GM23338 (cell line): Measurements from ENCODE around the gene TFAP2A. TPM values are rescaled to one million over a fixed set of nuclear protein-coding genes. Genes with fewer than 3 reads are reported as not detected.
A peak's percentile ranks its signal among the peaks of the same experiment; 100 is the strongest.

Experiments
- ATAC-seq: fragments of 200-7000 bp; cut with Tn5 transposase; 3 replicates; pipeline ENCODE4 v1.9.1; 2020
- DNase-seq: peaks from one replicate; pipeline ENCODE4 v3.0.0-alpha.2; 2015; ENCODE audit warnings: low spot score
- H2AFZ ChIP-seq: fragments of 200-600 bp; sonication (generic); 2 replicates; pipeline ENCODE4 v1.8.0; 2016; ENCODE audit warnings: antibody characterized with exemption, mild to moderate bottlenecking, moderate library complexity
- H3F3A ChIP-seq: fragments of 200-600 bp; sonication (generic); replicated peaks from 2 replicates; pipeline ENCODE4 v1.8.0; 2017; ENCODE audit warnings: antibody characterized with exemption, mixed run types, low read depth
- H3K27ac ChIP-seq: fragments of 200-600 bp; sonication (generic); 2 replicates; pipeline ENCODE4 v1.6.1; 2016; ENCODE audit warnings: low read depth
- H3K27me3 ChIP-seq: fragments of 200-600 bp; sonication (generic); 2 replicates; pipeline ENCODE4 v1.8.0; 2016; ENCODE audit warnings: mild to moderate bottlenecking, mixed run types, moderate library complexity; ENCODE audit not compliant: insufficient read depth
- H3K36me3 ChIP-seq: fragments of 200-600 bp; sonication (generic); 2 replicates; pipeline ENCODE4 v1.8.0; 2016; ENCODE audit warnings: mild to moderate bottlenecking; ENCODE audit not compliant: insufficient read depth
- H3K4me1 ChIP-seq: fragments of 200-600 bp; sonication (generic); 2 replicates; pipeline ENCODE4 v1.8.0; 2016; ENCODE audit warnings: mild to moderate bottlenecking, moderate library complexity; ENCODE audit not compliant: insufficient read depth
- H3K4me2 ChIP-seq: fragments of 200-600 bp; sonication (generic); 2 replicates; pipeline ENCODE4 v1.7.1; 2017; ENCODE audit warnings: mixed run types
- H3K4me3 ChIP-seq: fragments of 200-600 bp; sonication (generic); 2 replicates; pipeline ENCODE4 v1.6.1; 2016; ENCODE audit warnings: mixed run types
- H3K79me2 ChIP-seq: fragments of 200-600 bp; sonication (generic); replicated peaks from 2 replicates; pipeline ENCODE4 v1.8.0; 2017; ENCODE audit warnings: mild to moderate bottlenecking; ENCODE audit not compliant: insufficient read depth
- H3K9me2 ChIP-seq: fragments of 200-600 bp; sonication (generic); 2 replicates; pipeline ENCODE4 v1.8.0; 2017; ENCODE audit not compliant: insufficient read depth
- H4K20me1 ChIP-seq: fragments of 200-600 bp; sonication (generic); replicated peaks from 2 replicates; pipeline ENCODE4 v1.8.0; 2017; ENCODE audit warnings: mild to moderate bottlenecking; ENCODE audit not compliant: insufficient read depth
- H3K27ac Mint-ChIP-seq: 2 replicates; pipeline ENCODE4 v1.8.0; 2020; ENCODE audit warnings: inconsistent platforms, mild to moderate bottlenecking, moderate library complexity, mixed read lengths
- H3K27me3 Mint-ChIP-seq: 3 replicates; pipeline ENCODE4 v1.8.0; 2022; ENCODE audit warnings: low read depth, mild to moderate bottlenecking, moderate library complexity, mixed read lengths, inconsistent platforms; ENCODE audit not compliant: insufficient read depth, poor library complexity
- H3K36me3 Mint-ChIP-seq: 3 replicates; pipeline ENCODE4 v1.8.0; 2021; ENCODE audit warnings: low read depth, mild to moderate bottlenecking, inconsistent platforms, moderate library complexity, mixed read lengths
- H3K4me1 Mint-ChIP-seq: 3 replicates; pipeline ENCODE4 v1.8.0; 2020; ENCODE audit warnings: mild to moderate bottlenecking, inconsistent platforms, mixed read lengths
- H3K4me3 Mint-ChIP-seq: 3 replicates; pipeline ENCODE4 v1.8.0; 2021; ENCODE audit warnings: moderate library complexity, mild to moderate bottlenecking, inconsistent platforms, mixed read lengths
- H3K9me3 Mint-ChIP-seq: 3 replicates; pipeline ENCODE4 v1.8.0; 2020; ENCODE audit warnings: moderate library complexity, mild to moderate bottlenecking, inconsistent platforms, mixed read lengths
- CREB1 ChIP-seq: fragments of 250-450 bp; sonication (Bioruptor Pico); IDR thresholded peaks from 2 replicates; pipeline ENCODE4 v1.5.0; 2020; ENCODE audit warnings: low read depth, mild to moderate bottlenecking, moderate library complexity
- CTCF ChIP-seq, 2 experiments: fragments of 200-600 bp in 1 of 2; sonication (generic) in 1 of 2; conservative IDR thresholded peaks; 2 replicates each; pipeline versions ENCODE4 v1.5.1 to v1.6.1; 2016 to 2017; ENCODE audit warnings: antibody characterized with exemption in 2 of 2, low read depth in 2 of 2, mild to moderate bottlenecking in 2 of 2, moderate library complexity in 1 of 2
- EZH2 ChIP-seq: fragments of 200-600 bp; sonication (generic); IDR thresholded peaks from one replicate; pipeline ENCODE4 v1.8.0; 2017; ENCODE audit warnings: antibody characterized with exemption, mild to moderate bottlenecking, low read depth; ENCODE audit not compliant: unreplicated experiment
- EZH2phosphoT487 ChIP-seq: fragments of 200-600 bp; sonication (generic); IDR thresholded peaks from one replicate; pipeline ENCODE4 v1.8.1; 2018; ENCODE audit warnings: antibody characterized with exemption; ENCODE audit not compliant: unreplicated experiment
- JUNB ChIP-seq: IDR thresholded peaks from one replicate; pipeline ENCODE4 v1.6.1; 2016; ENCODE audit warnings: antibody characterized with exemption; ENCODE audit not compliant: unreplicated experiment
- NANOG ChIP-seq: IDR thresholded peaks from 2 replicates; pipeline ENCODE4 v1.6.1; 2016; ENCODE audit warnings: antibody characterized with exemption, borderline replicate concordance
- POLR2AphosphoS5 ChIP-seq: IDR thresholded peaks from 2 replicates; pipeline ENCODE4 v1.6.1; 2016; ENCODE audit warnings: antibody characterized with exemption, low read depth
- REST ChIP-seq: IDR thresholded peaks from one replicate; pipeline ENCODE4 v1.6.1; 2018; ENCODE audit warnings: antibody characterized with exemption; ENCODE audit not compliant: unreplicated experiment
- STAT1 ChIP-seq: IDR thresholded peaks from one replicate; pipeline ENCODE4 v1.6.1; 2016; ENCODE audit warnings: antibody characterized with exemption; ENCODE audit not compliant: unreplicated experiment
- ZNF114 ChIP-seq: fragments of 250-450 bp; sonication (Bioruptor Pico); IDR thresholded peaks from 2 replicates; pipeline ENCODE4 v1.5.0; 2020; ENCODE audit warnings: mild to moderate bottlenecking, moderate library complexity
- ZNF331 ChIP-seq: fragments of 250-450 bp; sonication (Bioruptor Pico); IDR thresholded peaks from 2 replicates; pipeline ENCODE4 v1.5.0; 2020; ENCODE audit warnings: low read depth, mild to moderate bottlenecking, moderate library complexity
- polyA plus RNA-seq: library from polyadenylated mRNA; unstranded; fragments of >200 nt; fragmentation: Nextera tagmentation; extraction: Ambion mirVana; gene quantifications from 2 replicates; pipeline ENCODE4 v1.2.1, GENCODE V29; 2016
- total RNA-seq: library from RNA; depleted of rRNA; stranded (reverse); fragments of >200 nt; shearing (Covaris generic); gene quantifications from 2 replicates; pipeline ENCODE4 v1.2.3, GENCODE V29; 2014
- TF ChIP-seq, protein P1 (sequence below): IDR thresholded peaks from 2 replicates; pipeline ENCODE4 v1.6.1; 2016; ENCODE audit warnings: antibody characterized with exemption
- TF ChIP-seq, protein P2 (sequence below): fragments of 250-450 bp; sonication (Bioruptor Pico); IDR thresholded peaks from 2 replicates; pipeline ENCODE4 v1.5.0; 2020; ENCODE audit warnings: mild to moderate bottlenecking, moderate library complexity

The TFAP2A gene
- total and polyA plus RNA-seq, 2 experiments from 2014 or later: not detected

DNA sequence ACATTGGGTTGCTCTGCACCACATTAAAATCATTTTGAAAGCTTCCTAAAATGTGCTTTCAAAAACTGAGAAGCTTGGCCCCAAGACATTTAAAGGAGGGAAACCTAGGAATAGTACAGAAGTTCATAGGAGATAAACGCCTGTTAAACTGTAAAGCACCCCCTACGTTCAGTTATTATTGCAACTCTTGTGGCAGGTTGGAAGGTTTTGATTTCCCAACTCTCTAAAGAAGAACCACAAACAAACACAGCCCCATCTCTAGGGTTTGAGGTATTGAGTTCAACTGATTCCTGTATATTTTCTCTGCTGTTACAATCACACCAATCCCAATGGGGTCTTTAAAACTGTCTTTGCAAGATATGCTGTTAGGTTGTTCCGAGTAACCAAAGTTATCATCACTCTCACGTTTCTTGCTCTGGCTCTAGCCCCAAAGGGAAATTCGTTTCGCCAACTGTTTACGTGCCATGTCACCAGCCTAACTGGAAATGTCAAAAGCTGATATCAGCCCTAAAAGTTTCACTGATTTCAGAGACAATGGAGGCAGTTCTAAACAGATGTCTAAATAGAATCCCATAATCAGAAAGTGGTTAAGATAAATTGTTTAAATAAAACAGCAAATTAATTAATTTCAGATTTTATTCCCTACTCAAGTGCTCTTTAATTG is 12.1 kb downstream of the TFAP2A start:
- DNase-seq: no peak
- Histone ChIP-seq H3K4me3 (peak overlapping the region; percentile 59; the same call in 1 of the 2 replicates), H3K36me3 (no peaks in the 10 kb centered on the region), H3F3A (peaks cover 18% of the 10 kb centered on the region; the same call in 1 of the 2 replicates), H4K20me1 (no peaks in the 10 kb centered on the region), H3K4me2 (peak overlapping the region; percentile 85), H3K9me2 (no peaks in the 10 kb centered on the region), H3K27me3 (peaks cover 90% of the 10 kb centered on the region), H3K27ac (no peak overlapping the region), H2AFZ (no peak overlapping the region), H3K79me2 (no peaks in the 10 kb centered on the region), H3K4me1 (peaks cover 84% of the 10 kb centered on the region)
- no peak for ATAC-seq
- TF ChIP-seq, protein P1, sequence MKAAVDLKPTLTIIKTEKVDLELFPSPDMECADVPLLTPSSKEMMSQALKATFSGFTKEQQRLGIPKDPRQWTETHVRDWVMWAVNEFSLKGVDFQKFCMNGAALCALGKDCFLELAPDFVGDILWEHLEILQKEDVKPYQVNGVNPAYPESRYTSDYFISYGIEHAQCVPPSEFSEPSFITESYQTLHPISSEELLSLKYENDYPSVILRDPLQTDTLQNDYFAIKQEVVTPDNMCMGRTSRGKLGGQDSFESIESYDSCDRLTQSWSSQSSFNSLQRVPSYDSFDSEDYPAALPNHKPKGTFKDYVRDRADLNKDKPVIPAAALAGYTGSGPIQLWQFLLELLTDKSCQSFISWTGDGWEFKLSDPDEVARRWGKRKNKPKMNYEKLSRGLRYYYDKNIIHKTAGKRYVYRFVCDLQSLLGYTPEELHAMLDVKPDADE: no peak
- TF ChIP-seq CREB1 (CRISPR knock-in tag) (no peak), EZH2phosphoT487 (no peak), STAT1 (no peak), CTCF (conservative IDR thresholded peaks at IDR 0.05; ENCODE audit: low read depth in 2 of 2) (no peak), POLR2AphosphoS5 (no peak), ZNF114 (CRISPR knock-in tag) (no peak), EZH2 (no peak), NANOG (no peak), JUNB (no peak), ZNF331 (CRISPR knock-in tag) (no peak), REST (no peak)
- TF ChIP-seq, protein P2, sequence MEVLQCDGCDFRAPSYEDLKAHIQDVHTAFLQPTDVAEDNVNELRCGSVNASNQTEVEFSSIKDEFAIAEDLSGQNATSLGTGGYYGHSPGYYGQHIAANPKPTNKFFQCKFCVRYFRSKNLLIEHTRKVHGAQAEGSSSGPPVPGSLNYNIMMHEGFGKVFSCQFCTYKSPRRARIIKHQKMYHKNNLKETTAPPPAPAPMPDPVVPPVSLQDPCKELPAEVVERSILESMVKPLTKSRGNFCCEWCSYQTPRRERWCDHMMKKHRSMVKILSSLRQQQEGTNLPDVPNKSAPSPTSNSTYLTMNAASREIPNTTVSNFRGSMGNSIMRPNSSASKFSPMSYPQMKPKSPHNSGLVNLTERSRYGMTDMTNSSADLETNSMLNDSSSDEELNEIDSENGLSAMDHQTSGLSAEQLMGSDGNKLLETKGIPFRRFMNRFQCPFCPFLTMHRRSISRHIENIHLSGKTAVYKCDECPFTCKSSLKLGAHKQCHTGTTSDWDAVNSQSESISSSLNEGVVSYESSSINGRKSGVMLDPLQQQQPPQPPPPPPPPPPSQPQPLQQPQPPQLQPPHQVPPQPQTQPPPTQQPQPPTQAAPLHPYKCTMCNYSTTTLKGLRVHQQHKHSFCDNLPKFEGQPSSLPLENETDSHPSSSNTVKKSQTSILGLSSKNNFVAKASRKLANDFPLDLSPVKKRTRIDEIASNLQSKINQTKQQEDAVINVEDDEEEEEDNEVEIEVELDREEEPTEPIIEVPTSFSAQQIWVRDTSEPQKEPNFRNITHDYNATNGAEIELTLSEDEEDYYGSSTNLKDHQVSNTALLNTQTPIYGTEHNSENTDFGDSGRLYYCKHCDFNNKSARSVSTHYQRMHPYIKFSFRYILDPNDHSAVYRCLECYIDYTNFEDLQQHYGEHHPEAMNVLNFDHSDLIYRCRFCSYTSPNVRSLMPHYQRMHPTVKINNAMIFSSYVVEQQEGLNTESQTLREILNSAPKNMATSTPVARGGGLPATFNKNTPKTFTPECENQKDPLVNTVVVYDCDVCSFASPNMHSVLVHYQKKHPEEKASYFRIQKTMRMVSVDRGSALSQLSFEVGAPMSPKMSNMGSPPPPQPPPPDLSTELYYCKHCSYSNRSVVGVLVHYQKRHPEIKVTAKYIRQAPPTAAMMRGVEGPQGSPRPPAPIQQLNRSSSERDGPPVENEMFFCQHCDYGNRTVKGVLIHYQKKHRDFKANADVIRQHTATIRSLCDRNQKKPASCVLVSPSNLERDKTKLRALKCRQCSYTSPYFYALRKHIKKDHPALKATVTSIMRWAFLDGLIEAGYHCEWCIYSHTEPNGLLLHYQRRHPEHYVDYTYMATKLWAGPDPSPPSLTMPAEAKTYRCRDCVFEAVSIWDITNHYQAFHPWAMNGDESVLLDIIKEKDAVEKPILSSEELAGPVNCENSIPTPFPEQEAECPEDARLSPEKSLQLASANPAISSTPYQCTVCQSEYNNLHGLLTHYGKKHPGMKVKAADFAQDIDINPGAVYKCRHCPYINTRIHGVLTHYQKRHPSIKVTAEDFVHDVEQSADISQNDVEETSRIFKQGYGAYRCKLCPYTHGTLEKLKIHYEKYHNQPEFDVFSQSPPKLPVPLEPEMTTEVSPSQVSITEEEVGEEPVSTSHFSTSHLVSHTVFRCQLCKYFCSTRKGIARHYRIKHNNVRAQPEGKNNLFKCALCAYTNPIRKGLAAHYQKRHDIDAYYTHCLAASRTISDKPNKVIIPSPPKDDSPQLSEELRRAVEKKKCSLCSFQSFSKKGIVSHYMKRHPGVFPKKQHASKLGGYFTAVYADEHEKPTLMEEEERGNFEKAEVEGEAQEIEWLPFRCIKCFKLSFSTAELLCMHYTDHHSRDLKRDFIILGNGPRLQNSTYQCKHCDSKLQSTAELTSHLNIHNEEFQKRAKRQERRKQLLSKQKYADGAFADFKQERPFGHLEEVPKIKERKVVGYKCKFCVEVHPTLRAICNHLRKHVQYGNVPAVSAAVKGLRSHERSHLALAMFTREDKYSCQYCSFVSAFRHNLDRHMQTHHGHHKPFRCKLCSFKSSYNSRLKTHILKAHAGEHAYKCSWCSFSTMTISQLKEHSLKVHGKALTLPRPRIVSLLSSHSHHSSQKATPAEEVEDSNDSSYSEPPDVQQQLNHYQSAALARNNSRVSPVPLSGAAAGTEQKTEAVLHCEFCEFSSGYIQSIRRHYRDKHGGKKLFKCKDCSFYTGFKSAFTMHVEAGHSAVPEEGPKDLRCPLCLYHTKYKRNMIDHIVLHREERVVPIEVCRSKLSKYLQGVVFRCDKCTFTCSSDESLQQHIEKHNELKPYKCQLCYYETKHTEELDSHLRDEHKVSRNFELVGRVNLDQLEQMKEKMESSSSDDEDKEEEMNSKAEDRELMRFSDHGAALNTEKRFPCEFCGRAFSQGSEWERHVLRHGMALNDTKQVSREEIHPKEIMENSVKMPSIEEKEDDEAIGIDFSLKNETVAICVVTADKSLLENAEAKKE (CRISPR knock-in tag): no peak
- Mint-ChIP-seq H3K27ac (no peak overlapping the region), H3K4me3 (peak overlapping the region; percentile 70; the same call in 2 of the 3 replicates), H3K36me3 (no peaks in the 10 kb centered on the region), H3K4me1 (peaks cover 70% of the 10 kb centered on the region), H3K9me3 (no peaks in the 10 kb centered on the region; the same call in 2 of the 3 replicates), H3K27me3 (peaks cover 95% of the 10 kb centered on the region)
